CD14-positive monocyte (primary cell): ENCODE data around the gene ZNF587. TPM values are rescaled to one million over a fixed set of nuclear protein-coding genes. Genes with fewer than 3 reads are reported as not detected.

Experiments
- DNase-seq, 3 donors: peaks; one replicate each; pipeline ENCODE4 v3.0.0-alpha.2; 2011 to 2022
- H2AFZ ChIP-seq: 2 replicates; pipeline ENCODE4 v1.6.0; 2012; ENCODE audit warnings: mild to moderate bottlenecking, low read depth, low read length, inconsistent platforms; ENCODE audit not compliant: insufficient read depth, poor library complexity, severe bottlenecking
- H3K27ac ChIP-seq, 2 donors: 1 replicate in 1 of 2; 2 replicates in 1 of 2; pipeline ENCODE4 v1.5.1; 2012 to 2013; ENCODE audit warnings: low read length in 2 of 2, control low read depth in 1 of 2, inconsistent platforms in 1 of 2, low read depth in 1 of 2, mild to moderate bottlenecking in 1 of 2
- H3K27me3 ChIP-seq, 2 donors: one replicate each; pipeline versions ENCODE4 v1.6.0 to v1.6.1; 2011 to 2013; ENCODE audit warnings: low read length in 2 of 2; ENCODE audit not compliant: control insufficient read depth in 2 of 2, insufficient read depth in 2 of 2
- H3K36me3 ChIP-seq, 2 donors: replicated peaks in 1 of 2; 1 replicate in 1 of 2; 2 replicates in 1 of 2; pipeline versions ENCODE4 v1.5.1 to v1.6.1; 2012 to 2013; ENCODE audit warnings: low read length in 2 of 2, control low read depth in 1 of 2, inconsistent platforms in 1 of 2, mild to moderate bottlenecking in 1 of 2; ENCODE audit not compliant: insufficient read depth in 2 of 2, control insufficient read depth in 1 of 2
- H3K4me1 ChIP-seq, 2 donors: 1 replicate in 1 of 2; 2 replicates in 1 of 2; pipeline versions ENCODE4 v1.5.1 to v1.6.1; 2012 to 2013; ENCODE audit warnings: low read length in 2 of 2, control low read depth in 1 of 2, inconsistent platforms in 1 of 2, mild to moderate bottlenecking in 1 of 2, moderate library complexity in 1 of 2; ENCODE audit not compliant: insufficient read depth in 2 of 2, control insufficient read depth in 1 of 2
- H3K4me2 ChIP-seq: replicated peaks from 2 replicates; pipeline ENCODE3; 2012; ENCODE audit warnings: low read length, moderate library complexity, mild to moderate bottlenecking; ENCODE audit not compliant: poor library complexity, severe bottlenecking; ENCODE audit errors: extremely low read depth
- H3K4me3 ChIP-seq, 3 experiments: fragments of 200-600 bp in 1 of 3; sonication (generic) in 1 of 3; replicated peaks in 1 of 3; 1 replicate in 2 of 3; 2 replicates in 1 of 3; pipeline ENCODE4 v1.5.1; 2011 to 2013; ENCODE audit warnings: low read length in 3 of 3, mild to moderate bottlenecking in 3 of 3, control low read depth in 2 of 3, low read depth in 2 of 3, inconsistent platforms in 1 of 3, moderate library complexity in 1 of 3
- H3K79me2 ChIP-seq: 2 replicates; pipeline ENCODE4 v1.6.0; 2012; ENCODE audit warnings: mild to moderate bottlenecking, control low read depth, inconsistent platforms, low read length, moderate library complexity; ENCODE audit not compliant: insufficient read depth
- H3K9ac ChIP-seq: 2 replicates; pipeline ENCODE4 v1.6.0; 2017; ENCODE audit warnings: low read length, mild to moderate bottlenecking; ENCODE audit not compliant: insufficient read depth, poor library complexity, severe bottlenecking
- H3K9me3 ChIP-seq, 2 donors: replicated peaks in 1 of 2; 1 replicate in 1 of 2; 2 replicates in 1 of 2; pipeline versions ENCODE4 v1.5.1 to v1.6.1; 2012 to 2013; ENCODE audit warnings: low read length in 2 of 2, control low read depth in 1 of 2; ENCODE audit not compliant: control insufficient read depth in 1 of 2, insufficient read depth in 1 of 2
- H4K20me1 ChIP-seq: 2 replicates; pipeline ENCODE4 v1.6.0; 2012; ENCODE audit warnings: mild to moderate bottlenecking, low read length, control low read depth, moderate library complexity; ENCODE audit not compliant: insufficient read depth
- H3K27ac Mint-ChIP-seq, 7 donors: one replicate each; pipeline ENCODE4 v1.8.0; 2020; ENCODE audit warnings: mild to moderate bottlenecking in 7 of 7, mixed read lengths in 7 of 7, moderate library complexity in 6 of 7, inconsistent platforms in 2 of 7
- H3K27me3 Mint-ChIP-seq, 3 donors: one replicate each; pipeline ENCODE4 v1.8.0; 2021 to 2022; ENCODE audit warnings: low read depth in 3 of 3, mild to moderate bottlenecking in 3 of 3, mixed read lengths in 3 of 3, moderate library complexity in 3 of 3, inconsistent platforms in 1 of 3
- H3K36me3 Mint-ChIP-seq, 2 donors: one replicate each; pipeline ENCODE4 v1.8.0; 2020; ENCODE audit warnings: mixed read lengths in 2 of 2, inconsistent platforms in 1 of 2, mild to moderate bottlenecking in 1 of 2
- H3K4me1 Mint-ChIP-seq: one replicate; pipeline ENCODE4 v1.8.0; 2020; ENCODE audit warnings: mild to moderate bottlenecking, mixed read lengths
- H3K4me3 Mint-ChIP-seq, 2 donors: one replicate each; pipeline ENCODE4 v1.8.0; 2020; ENCODE audit warnings: mild to moderate bottlenecking in 2 of 2, mixed read lengths in 2 of 2, moderate library complexity in 1 of 2
- H3K9me3 Mint-ChIP-seq, 7 donors: one replicate each; pipeline ENCODE4 v1.8.0; 2020 to 2022; ENCODE audit warnings: mixed read lengths in 7 of 7, mild to moderate bottlenecking in 6 of 7, moderate library complexity in 6 of 7, inconsistent platforms in 2 of 7
- CTCF ChIP-seq: fragments of 200-600 bp; IDR thresholded peaks from one replicate; pipeline ENCODE4 v1.8.0; 2022; ENCODE audit warnings: antibody characterized with exemption, mild to moderate bottlenecking
- WGBS: methylation state at CpG from one replicate; pipeline ENCODE4 v1.1.5; 2013; ENCODE audit warnings: missing lambda C conversion rate; ENCODE audit not compliant: insufficient coverage; 5-methylcytosine and 5-hydroxymethylcytosine counted together
- intact Hi-C, 2 donors: fragments of 100-400 bp; cut with micrococcal nuclease; formaldehyde crosslinking; loops; one replicate each; pipeline versions ENCODE4 v1.15.0 to v1.15.1; 2023
- polyA plus RNA-seq, 3 donors: library from polyadenylated mRNA; depleted of rRNA in 1 of 3; unstranded in 2 of 3; stranded (reverse) in 1 of 3; fragments of 300-500 nt in 2 of 3; fragments of >200 nt in 1 of 3; fragmentation: Illumina TruSeq in 2 of 3; gene quantifications; 1 replicate in 2 of 3; 2 replicates in 1 of 3; pipeline ENCODE4 v1.2.3, GENCODE V29; 2012 to 2021

Gene ZNF587
- polyA plus RNA-seq, 3 donors, result 0.41 to 15.0 (median 2.9) TPM

GRCh38 chr19:57813919-57814504, 35.6 kb upstream of the ZNF587 start:
- Histone ChIP-seq H3K79me2 (peaks cover 9% of the 10 kb centered on the region), H3K4me1 (peaks cover 33 to 39% of the 10 kb centered on the region in 2 donors), H3K4me3 (peak overlapping the region; percentile 81 to 99 (median 99)), H3K9ac (peak overlapping the region; percentile 89), H2AFZ (peak overlapping the region; percentile 100), H3K4me2 (peak overlapping the region; percentile 99), H3K27ac (peak overlapping the region; percentile 76 to 91), H3K36me3 (peaks cover 7 to 29% of the 10 kb centered on the region in 2 donors), H3K9me3 (no peaks in the 10 kb centered on the region), H4K20me1 (no peaks in the 10 kb centered on the region), H3K27me3 (no peaks in the 10 kb centered on the region)
- DNase-seq, result no peak
- Mint-ChIP-seq H3K36me3 (peaks cover 21 to 34% of the 10 kb centered on the region in 2 donors), H3K4me3 (peak overlapping the region; percentile 93 to 96), H3K9me3 (no peaks in the 10 kb centered on the region), H3K27ac (peak overlapping the region; percentile 87 to 93 (median 89)), H3K4me1 (peaks cover 34% of the 10 kb centered on the region), H3K27me3 (peaks cover 0 to 4% (median 0%) of the 10 kb centered on the region in 3 donors)
- intact Hi-C loops, result loop anchor here (2.0 to 5.0 kb wide), 3 partner anchors 35 to 45 kb away; partner anchors contain the start of genes ZNF586 (in 1 of the 2) and ZNF587 (in 1 of the 2)
- WGBS, result 26% methylated on average over 11 of the region's 13 CpGs
- no peak for TF ChIP-seq CTCF

- peak; percentile 83 to 90 (median 86) for DNase-seq
- peaks cover 13% of the 10 kb centered on the region for H3K79me2 ChIP-seq
- peak within 1 kb of the TSS; percentile 100 for H2AFZ ChIP-seq
- no peaks in the 10 kb centered on the region for H3K27me3 ChIP-seq
- peak within 1 kb of the TSS; percentile 81 to 99 (median 99) for H3K4me3 ChIP-seq
- H3K4me1 ChIP-seq, result peaks cover 33 to 42% of the 10 kb centered on the region in 2 donors
- no peaks in the 10 kb centered on the region for H3K9me3 Mint-ChIP-seq
- intact Hi-C loops, result loop anchor here (2.0 to 5.0 kb wide), 4 partner anchors 34 to 67 kb away; partner anchors contain the start of genes ZNF586 (in 1 of the 2), ZNF587 (in 1 of the 2) and ZNF776 (in 1 of the 2)
- no peak for TF ChIP-seq CTCF
- H3K9ac ChIP-seq, result peak within 1 kb of the TSS; percentile 89
- H3K4me3 Mint-ChIP-seq, result peak within 1 kb of the TSS; percentile 93 to 96
- H3K27ac ChIP-seq, result peak within 1 kb of the TSS; percentile 76 to 91
- no peaks in the 10 kb centered on the region for H4K20me1 ChIP-seq
- peaks cover 14 to 28% of the 10 kb centered on the region in 2 donors for H3K36me3 Mint-ChIP-seq
- H3K36me3 ChIP-seq, result peaks cover 2 to 22% of the 10 kb centered on the region in 2 donors
- under 1% methylated on average over 50 of the region's 50 CpGs for WGBS
- peak within 1 kb of the TSS; percentile 87 to 93 (median 89) for H3K27ac Mint-ChIP-seq
- H3K27me3 Mint-ChIP-seq, result peaks cover 0 to 4% (median 0%) of the 10 kb centered on the region in 3 donors
- peaks cover 34% of the 10 kb centered on the region for H3K4me1 Mint-ChIP-seq
- H3K9me3 ChIP-seq, result no peaks in the 10 kb centered on the region
- peak within 1 kb of the TSS; percentile 99 for H3K4me2 ChIP-seq
These were observed 35.0 kb upstream of the ZNF587 start, which contains the start of gene ZNF552 for GRCh38 chr19:57814505-57815246. TSS of gene ZNF552 (minus strand) at chr19:57814913. CDS start at chr19:57814743, 170 bp downstream.
